Measurements from ENCODE around the gene CDH1.

CDH1 gene

DNA sequence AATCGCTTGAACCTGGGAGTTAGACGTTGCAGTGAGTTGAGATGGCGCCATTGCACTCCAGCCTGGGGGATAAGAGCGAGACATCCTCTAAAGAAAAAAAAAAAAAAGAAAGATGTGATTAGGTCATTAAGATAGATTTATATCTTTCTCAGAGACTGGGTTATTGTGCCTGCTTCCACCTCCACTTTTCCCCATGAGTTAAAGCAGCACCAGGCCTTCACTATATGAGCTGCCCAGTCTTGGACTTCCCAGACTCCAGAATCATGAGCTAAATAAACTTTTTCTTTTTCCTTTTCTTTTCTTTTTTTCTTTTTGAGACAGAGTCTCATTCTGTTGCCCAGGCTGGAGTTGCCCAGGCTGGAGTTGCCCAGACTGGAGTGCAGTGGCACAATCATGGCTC lies 19.4 kb upstream of the CDH1 start:
- DNase-seq, result no peak
- TF ChIP-seq POLR2A (IDR thresholded peaks at IDR 0.05; ENCODE audit: low read length) (no peak), GATA1 (IDR thresholded peaks at IDR 0.05; ENCODE audit: low read depth, low read length) (no peak)

DNA sequence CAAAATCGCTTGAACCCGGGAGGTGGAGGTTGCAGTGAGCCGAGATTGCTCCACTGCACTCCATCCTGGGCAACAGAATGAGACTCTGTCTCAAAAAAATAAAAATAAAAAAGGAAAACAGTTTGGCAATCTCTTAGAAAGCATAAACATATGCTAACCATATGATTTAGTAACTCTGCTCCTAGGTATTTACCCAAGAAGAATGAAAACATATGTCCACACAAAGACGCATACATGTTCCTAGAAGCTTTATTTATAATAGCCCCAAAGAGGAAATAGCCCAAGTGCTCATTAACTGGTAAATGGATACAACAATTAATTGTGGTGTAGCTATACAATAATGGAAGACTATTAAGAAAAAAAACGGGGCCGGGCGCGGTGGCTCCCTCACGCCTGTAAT lies 18.5 kb upstream of the CDH1 start:
- no peak for TF ChIP-seq POLR2A (IDR thresholded peaks at IDR 0.05; ENCODE audit: low read length)
- TF ChIP-seq GATA1 (IDR thresholded peaks at IDR 0.05; ENCODE audit: low read depth, low read length), result no peak

DNA sequence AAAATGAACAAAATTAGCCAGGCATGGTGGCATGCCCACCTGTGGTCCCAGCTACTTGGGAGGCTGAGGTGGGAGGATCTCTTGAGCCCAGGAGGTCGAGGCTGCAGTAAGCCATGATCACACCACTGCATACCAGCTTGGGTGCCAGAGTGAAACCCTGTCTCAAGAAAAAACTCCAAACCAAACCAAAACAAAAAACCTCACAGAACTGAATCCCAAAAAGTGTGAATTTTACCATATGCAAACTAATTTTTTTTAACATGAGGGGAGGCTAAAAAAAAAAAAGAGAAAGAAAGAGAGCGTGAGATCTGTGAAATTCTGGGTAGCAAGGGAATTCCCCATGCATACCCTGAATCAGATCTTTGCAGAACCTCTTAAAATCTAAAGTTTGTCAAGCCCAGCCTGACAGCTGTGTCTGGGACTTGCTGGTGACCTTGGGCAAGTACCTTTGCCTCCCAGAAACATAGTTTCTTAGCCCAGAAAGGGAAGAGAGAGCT lies 17.1 kb upstream of the CDH1 start:
- DNase-seq, result no peak
- TF ChIP-seq GATA1 (IDR thresholded peaks at IDR 0.05; ENCODE audit: low read depth, low read length) (no peak), POLR2A (IDR thresholded peaks at IDR 0.05; ENCODE audit: low read length) (no peak)

More for the DNA sequence above, 18.5 kb upstream of the CDH1 start:
- no peak for DNase-seq

DNA sequence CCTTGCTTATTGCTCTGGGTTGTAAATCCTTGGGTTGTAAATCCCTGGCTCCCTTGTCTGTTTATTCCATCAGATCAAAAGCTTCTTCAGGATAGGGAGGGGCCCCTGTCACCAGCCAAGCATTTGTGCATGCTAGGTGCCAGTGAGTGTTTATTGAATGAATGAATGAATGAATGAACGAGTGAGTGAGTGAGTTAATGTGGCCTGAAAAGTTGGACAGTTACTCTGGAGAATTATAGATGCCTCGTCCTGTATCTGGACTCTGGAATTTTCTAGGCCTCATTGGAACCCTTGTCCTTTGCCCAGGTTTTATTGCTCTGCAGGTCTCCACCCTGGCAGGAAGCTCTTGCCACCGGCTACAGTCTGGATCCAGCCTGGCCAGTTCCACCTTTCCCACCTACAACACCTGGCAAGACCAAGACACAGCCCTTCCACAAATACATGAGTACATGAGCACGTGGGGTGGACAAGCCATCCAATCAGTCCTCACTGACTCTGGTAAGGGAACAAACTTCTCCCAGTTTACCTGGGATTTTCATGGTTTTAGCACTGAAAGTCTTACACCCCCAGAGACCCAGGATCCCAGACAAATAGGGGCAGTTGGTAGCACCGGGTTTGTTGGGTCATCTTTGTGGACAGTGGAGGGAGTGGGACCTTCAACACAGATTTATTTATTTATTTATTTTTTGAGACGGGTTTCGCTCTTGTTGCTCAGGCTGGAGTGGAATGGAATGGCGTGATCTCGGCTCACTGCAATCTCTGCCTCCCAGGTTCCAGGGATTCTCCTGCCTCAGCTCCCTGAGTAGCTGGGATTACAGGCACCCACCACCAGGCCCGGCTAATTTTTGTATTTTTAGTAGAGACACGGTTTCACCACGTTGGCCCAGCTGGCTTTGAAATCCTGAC lies 14.7 kb upstream of the CDH1 start:
- no peak for DNase-seq
- TF ChIP-seq GATA1 (IDR thresholded peaks at IDR 0.05; ENCODE audit: low read depth, low read length), result no peak
- TF ChIP-seq POLR2A (IDR thresholded peaks at IDR 0.05; ENCODE audit: low read length), result no peak

DNA sequence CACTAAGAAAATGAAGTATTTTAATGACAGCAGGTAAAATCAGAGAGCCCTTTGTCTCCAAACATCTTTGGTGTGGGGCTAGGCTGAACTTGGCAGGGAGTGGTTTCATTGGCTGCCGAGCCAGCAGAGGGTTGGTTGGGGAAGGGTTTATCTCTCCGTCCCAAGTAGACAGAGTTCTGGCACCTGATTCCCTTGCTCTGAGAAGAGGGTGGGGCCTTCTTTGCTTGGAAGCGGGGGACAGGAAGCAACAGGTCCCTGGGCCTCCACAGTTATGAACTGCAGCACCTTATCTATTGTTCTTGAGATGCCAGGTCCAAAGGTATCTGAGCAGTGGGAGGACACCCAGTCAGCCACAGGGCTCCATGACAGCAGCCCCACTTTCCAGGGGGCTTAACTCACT lies 12.3 kb upstream of the CDH1 start:
- TF ChIP-seq GATA1 (IDR thresholded peaks at IDR 0.05; ENCODE audit: low read depth, low read length), result no peak
- peak; percentile 82 to 88 for DNase-seq

DNA sequence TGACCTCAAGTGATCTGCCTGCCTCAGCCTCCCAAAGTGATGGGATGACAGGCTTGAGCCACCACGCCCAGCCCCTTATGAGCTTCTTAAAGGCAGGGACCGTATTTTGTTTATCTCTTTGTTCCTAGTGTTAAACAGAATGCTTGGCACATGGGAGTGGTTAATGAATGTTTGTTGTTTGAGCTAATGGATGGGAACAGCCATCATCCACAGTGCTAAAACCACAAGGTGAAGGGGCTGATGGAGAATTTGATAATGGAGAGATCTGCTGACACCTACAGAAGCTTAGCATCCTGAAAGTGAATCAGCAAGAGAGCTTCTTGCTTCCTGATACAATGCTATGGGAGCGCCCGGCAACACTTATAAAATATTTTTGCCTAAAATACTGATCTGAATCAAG lies 8.6 kb upstream of the CDH1 start:
- TF ChIP-seq POLR2A (IDR thresholded peaks at IDR 0.05; ENCODE audit: low read length) (no peak), GATA1 (IDR thresholded peaks at IDR 0.05; ENCODE audit: low read depth, low read length) (no peak)
- DNase-seq, result peak in 1 of 2 experiments; percentile 15

DNA sequence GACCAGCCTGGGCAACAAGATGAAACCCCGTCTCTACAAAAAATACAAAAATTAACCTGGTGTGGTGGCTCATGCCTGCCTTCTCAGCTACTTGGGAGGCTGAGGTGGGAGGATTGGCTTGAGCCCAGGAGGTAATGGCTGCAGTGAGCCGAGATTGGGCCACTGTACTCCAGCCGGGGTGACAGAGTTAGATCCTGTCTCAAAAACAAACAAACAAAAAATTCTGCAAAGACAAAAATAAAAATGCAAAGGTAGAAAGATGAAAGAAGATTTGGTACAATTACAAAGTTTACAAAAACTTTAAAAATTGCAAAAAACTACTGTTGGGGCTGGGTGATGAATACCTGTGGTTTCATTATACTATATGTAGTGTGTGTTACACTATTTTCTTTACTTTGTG lies 5.5 kb upstream of the CDH1 start:
- peak; percentile 62 to 69 for DNase-seq
- no peak for TF ChIP-seq POLR2A (IDR thresholded peaks at IDR 0.05; ENCODE audit: low read length)
- TF ChIP-seq GATA1 (IDR thresholded peaks at IDR 0.05; ENCODE audit: low read depth, low read length), result no peak

DNA sequence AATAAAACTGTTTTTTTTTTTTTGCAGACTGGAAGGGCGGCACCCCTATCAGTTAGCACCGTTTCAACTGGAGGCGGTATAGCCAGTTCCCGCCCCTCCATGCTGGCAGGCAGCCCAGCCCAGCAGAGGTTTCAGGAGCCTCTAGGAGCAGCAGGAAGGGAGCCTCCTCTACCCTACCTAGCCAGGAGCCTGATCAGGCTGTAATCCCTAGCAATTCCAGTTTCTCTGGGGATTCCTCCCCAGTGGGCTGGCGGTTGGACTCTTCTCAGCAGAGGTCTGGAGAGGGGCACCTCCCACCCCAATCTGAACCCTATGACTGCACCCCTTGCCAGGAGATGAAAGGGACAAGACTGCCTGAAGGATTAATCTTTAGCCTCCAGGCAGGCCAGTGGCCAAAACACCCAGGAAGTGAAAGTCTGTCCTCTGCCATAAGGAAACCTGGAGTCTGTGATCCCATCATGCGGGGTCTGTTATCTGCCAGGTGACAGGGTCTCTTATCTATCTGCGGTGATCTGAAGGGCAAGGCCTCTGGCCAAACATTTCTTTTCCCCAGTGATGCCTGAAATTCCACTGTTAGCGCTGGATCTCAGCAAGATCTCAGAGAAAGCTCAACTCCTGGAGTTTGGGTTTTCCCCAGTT lies 4.9 kb upstream of the CDH1 start:
- DNase-seq, result peak; percentile 91
- no peak for TF ChIP-seq POLR2A (IDR thresholded peaks at IDR 0.05; ENCODE audit: low read length)
- TF ChIP-seq GATA1 (IDR thresholded peaks at IDR 0.05; ENCODE audit: low read depth, low read length), result no peak

DNA sequence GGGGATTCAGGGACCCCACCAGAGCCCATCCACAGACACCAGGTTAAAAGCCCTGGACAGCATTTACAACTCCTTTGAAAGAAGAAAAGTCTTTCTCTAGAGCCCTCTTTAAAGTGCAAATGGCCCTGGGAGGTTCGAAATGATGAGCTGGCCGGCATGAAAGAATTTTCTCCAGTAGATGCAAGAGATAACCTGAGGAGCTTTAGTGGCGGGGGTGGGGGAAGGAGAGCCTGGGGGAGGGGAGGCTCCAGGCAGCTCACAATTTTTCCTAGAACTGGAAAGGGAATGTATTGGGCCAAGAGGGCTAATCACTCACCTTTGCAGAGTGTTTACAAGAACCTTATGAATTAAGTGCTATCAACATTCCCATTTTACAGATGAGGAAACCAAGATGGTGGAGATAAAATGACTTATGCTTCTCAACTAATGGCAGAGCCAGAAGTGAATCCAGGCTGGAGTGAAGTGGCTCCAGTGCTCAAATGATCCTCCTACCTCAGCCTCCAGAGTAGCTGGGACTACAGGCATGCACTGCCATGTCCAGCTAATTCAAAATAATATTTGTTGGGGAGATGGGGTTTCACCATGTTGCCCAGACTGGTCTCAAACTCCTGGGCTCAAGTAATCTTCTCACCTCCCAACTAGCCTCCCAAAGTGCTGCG lies 4.2 kb upstream of the CDH1 start:
- no peak for DNase-seq
- TF ChIP-seq GATA1 (IDR thresholded peaks at IDR 0.05; ENCODE audit: low read depth, low read length) (no peak), POLR2A (IDR thresholded peaks at IDR 0.05; ENCODE audit: low read length) (no peak)

DNA sequence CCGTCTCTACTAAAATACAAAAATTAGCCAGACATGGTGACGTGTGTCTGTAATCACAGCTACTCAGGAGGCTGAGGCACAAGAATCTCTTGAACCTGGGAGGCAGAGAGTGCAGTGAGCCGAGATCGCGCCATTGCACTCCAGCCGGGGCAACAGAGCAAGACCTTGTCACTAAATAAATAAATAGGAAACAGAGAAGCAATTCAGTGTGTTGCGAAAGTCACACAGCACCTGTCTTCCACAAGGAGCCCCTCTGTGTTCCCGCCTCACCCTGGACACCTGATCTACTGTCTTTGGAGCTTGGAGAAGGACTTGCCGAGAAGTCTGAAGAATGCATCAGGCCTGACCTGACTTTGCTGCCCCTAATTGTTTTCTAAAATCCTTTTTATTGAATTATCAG lies 3.5 kb upstream of the CDH1 start:
- TF ChIP-seq POLR2A (IDR thresholded peaks at IDR 0.05; ENCODE audit: low read length), result no peak
- TF ChIP-seq GATA1 (IDR thresholded peaks at IDR 0.05; ENCODE audit: low read depth, low read length), result no peak
- DNase-seq, result no peak

DNA sequence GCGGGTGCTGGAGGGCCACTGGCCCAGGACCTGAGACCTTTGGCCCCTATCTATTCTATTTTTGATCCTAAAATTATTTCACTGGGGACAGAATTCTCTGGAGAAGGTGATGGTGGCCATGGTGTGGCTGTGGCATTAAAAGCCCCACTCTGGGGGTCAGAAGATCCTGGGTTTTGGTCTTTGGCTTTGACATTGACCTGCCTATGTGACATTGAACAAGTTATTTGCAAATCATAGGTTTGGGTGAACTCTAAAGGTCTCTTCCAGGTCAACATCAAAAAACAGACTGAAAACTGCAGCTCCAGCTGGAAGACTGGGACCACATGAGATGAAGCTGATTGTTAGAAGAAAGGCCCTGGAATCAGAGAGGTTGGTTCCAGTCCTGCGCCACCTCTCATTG lies 2.3 kb upstream of the CDH1 start:
- no peak for TF ChIP-seq GATA1 (IDR thresholded peaks at IDR 0.05; ENCODE audit: low read depth, low read length)
- no peak for TF ChIP-seq POLR2A (IDR thresholded peaks at IDR 0.05; ENCODE audit: low read length)
- no peak for DNase-seq

DNA sequence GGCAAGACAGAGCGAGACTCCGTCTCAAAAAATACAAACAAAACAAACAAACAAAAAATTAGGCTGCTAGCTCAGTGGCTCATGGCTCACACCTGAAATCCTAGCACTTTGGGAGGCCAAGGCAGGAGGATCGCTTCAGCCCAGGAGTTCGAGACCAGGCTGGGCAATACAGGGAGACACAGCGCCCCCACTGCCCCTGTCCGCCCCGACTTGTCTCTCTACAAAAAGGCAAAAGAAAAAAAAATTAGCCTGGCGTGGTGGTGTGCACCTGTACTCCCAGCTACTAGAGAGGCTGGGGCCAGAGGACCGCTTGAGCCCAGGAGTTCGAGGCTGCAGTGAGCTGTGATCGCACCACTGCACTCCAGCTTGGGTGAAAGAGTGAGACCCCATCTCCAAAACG lies 531 bp upstream of the CDH1 start:
- DNase-seq, result no peak
- TF ChIP-seq GATA1 (IDR thresholded peaks at IDR 0.05; ENCODE audit: low read depth, low read length), result no peak
- TF ChIP-seq POLR2A (IDR thresholded peaks at IDR 0.05; ENCODE audit: low read length), result no peak

DNA sequence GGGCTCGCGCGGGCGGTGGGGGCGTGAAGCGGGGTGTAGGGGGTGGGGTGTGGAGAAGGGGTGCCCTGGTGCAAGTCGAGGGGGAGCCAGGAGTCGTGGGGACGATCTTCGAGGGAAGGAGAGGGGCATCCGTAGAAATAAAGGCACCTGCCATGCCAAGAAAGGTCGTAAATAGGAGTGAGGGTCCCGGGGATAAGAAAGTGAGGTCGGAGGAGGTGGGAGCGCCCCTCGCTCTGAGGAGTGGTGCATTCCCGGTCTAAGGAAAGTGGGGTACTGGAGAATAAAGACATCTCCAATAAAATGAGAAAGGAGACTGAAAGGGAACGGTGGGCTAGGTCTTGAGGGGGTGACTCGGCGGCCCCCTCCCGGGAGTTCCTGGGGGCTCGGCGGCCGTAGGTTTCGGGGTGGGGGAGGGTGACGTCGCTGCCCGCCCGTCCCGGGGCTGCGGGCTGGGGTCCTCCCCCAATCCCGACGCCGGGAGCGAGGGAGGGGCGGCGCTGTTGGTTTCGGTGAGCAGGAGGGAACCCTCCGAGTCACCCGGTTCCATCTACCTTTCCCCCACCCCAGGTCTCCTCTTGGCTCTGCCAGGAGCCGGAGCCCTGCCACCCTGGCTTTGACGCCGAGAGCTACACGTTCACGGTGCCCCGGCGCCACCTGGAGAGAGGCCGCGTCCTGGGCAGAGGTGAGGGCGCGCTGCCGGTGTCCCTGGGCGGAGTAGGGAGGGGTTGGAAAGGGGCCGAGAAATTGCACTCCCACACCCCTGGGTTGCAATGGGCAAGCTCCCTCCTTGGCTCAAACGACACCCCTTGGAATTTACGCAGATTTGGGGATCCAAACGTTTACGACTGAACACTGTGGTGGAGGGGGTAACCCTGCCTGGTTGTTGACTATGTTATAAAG lies 888 bp downstream of the CDH1 start:
- TF ChIP-seq POLR2A (IDR thresholded peaks at IDR 0.05; ENCODE audit: low read length) (no peak), GATA1 (IDR thresholded peaks at IDR 0.05; ENCODE audit: low read depth, low read length) (no peak)
- DNase-seq, result peak; percentile 45 to 77

All from erythroblast (primary cell).